DND-41 (cell line): ENCODE results near the gene FARP1.

Source experiments
- ATAC-seq: fragments of 200-7000 bp; cut with Tn5 transposase; 3 replicates; pipeline ENCODE4 v1.9.1; 2021; ENCODE audit warnings: low read depth; ENCODE audit not compliant: insufficient read depth
- DNase-seq: peaks from one replicate; pipeline ENCODE4 v3.0.0-alpha.2; 2020
- H2AFZ ChIP-seq: 2 replicates; pipeline ENCODE4 v1.6.0; 2012; ENCODE audit warnings: low read depth, low read length
- H3K27ac ChIP-seq: 2 replicates; pipeline ENCODE4 v1.5.1; 2012; ENCODE audit warnings: low read length, inconsistent platforms
- H3K27me3 ChIP-seq: fragments of 200-600 bp; sonication (generic); 2 replicates; pipeline ENCODE4 v1.6.0; 2012; ENCODE audit warnings: low read length, mild to moderate bottlenecking, inconsistent platforms; ENCODE audit not compliant: insufficient read depth, poor library complexity
- H3K36me3 ChIP-seq: 2 replicates; pipeline ENCODE4 v1.5.1; 2012; ENCODE audit warnings: low read length, inconsistent platforms; ENCODE audit not compliant: insufficient read depth
- H3K4me1 ChIP-seq: 2 replicates; pipeline ENCODE4 v1.5.1; 2012; ENCODE audit warnings: mild to moderate bottlenecking, low read length; ENCODE audit not compliant: insufficient read depth
- H3K4me2 ChIP-seq: 2 replicates; pipeline ENCODE4 v1.6.0; 2012; ENCODE audit warnings: mild to moderate bottlenecking, moderate library complexity, low read length, inconsistent platforms; ENCODE audit not compliant: insufficient read depth
- H3K4me3 ChIP-seq, 2 experiments: fragments of 200-600 bp in 1 of 2; shearing (Covaris generic) in 1 of 2; 2 replicates each; pipeline ENCODE4 v1.5.1; 2012 to 2016; ENCODE audit warnings: inconsistent platforms in 2 of 2, low read length in 2 of 2, mild to moderate bottlenecking in 2 of 2, low read depth in 1 of 2, moderate library complexity in 1 of 2
- H3K79me2 ChIP-seq: 2 replicates; pipeline ENCODE4 v1.6.0; 2012; ENCODE audit warnings: low read length, inconsistent platforms; ENCODE audit not compliant: insufficient read depth
- H3K9ac ChIP-seq: 2 replicates; pipeline ENCODE4 v1.6.0; 2012; ENCODE audit warnings: low read depth, mild to moderate bottlenecking, inconsistent platforms, low read length, moderate library complexity
- H3K9me3 ChIP-seq: 2 replicates; pipeline ENCODE4 v1.5.1; 2012; ENCODE audit warnings: low read length, moderate library complexity, mild to moderate bottlenecking, inconsistent platforms; ENCODE audit not compliant: insufficient read depth, severe bottlenecking
- H4K20me1 ChIP-seq: 2 replicates; pipeline ENCODE4 v1.6.0; 2012; ENCODE audit warnings: low read length; ENCODE audit not compliant: insufficient read depth
- CTCF ChIP-seq: IDR thresholded peaks from 2 replicates; pipeline ENCODE4 v1.5.1; 2012; ENCODE audit warnings: borderline replicate concordance, low read length, moderate library complexity, mild to moderate bottlenecking; ENCODE audit not compliant: poor library complexity, severe bottlenecking; ENCODE audit errors: extremely low read depth
- EZH2 ChIP-seq: IDR thresholded peaks from 3 replicates; pipeline ENCODE4 v1.6.1; 2012; ENCODE audit warnings: borderline replicate concordance, low read depth, mild to moderate bottlenecking, moderate library complexity, low read length, inconsistent platforms; ENCODE audit not compliant: severe bottlenecking

FARP1 gene

DNA sequence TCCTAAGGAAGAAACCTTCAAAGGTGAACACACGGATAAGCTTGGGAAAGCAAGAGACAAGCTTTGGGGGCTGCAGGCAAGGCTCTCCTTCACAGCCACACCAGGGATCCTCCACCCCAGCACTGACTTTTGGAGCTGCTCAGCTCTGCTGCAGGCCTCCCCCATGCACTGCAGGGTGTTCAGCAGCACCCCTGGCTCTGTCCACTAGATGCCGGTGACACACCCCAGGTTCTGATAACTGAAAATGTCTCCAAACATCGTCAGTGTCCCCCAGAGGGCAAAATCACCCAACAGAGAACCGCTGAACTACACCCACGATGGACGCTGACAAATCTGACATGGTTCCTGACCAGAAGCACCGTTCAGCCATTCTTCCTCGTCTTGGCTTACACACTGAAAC lies 343.5 kb downstream of the FARP1 start:
- H3K9ac ChIP-seq: no peak overlapping the region
- ATAC-seq (no peak), DNase-seq (no peak)
- H2AFZ ChIP-seq: no peak overlapping the region
- peaks cover 97% of the 10 kb centered on the region for H3K79me2 ChIP-seq
- peaks cover 88% of the 10 kb centered on the region for H4K20me1 ChIP-seq
- TF ChIP-seq EZH2 (no peak), CTCF (no peak)
- H3K4me1 ChIP-seq: no peaks in the 10 kb centered on the region; the same call in 1 of the 2 replicates
- no peaks in the 10 kb centered on the region for H3K27me3 ChIP-seq
- H3K27ac ChIP-seq: no peak overlapping the region; the same call in 1 of the 2 replicates
- peaks cover 17% of the 10 kb centered on the region for H3K36me3 ChIP-seq
- H3K4me3 ChIP-seq: no peak overlapping the region
- H3K4me2 ChIP-seq: no peak overlapping the region
- no peaks in the 10 kb centered on the region for H3K9me3 ChIP-seq

GRCh38 chr13:98487016-98487415 lies 344.1 kb downstream of the FARP1 start:
- Histone ChIP-seq H3K27me3 (no peaks in the 10 kb centered on the region), H4K20me1 (peaks cover 86% of the 10 kb centered on the region), H3K4me2 (no peak overlapping the region), H3K36me3 (peaks cover 12% of the 10 kb centered on the region; the same call in 1 of the 2 replicates), H2AFZ (no peak overlapping the region), H3K79me2 (peaks cover 99% of the 10 kb centered on the region), H3K4me3 (no peak overlapping the region), H3K27ac (no peak overlapping the region; the same call in 1 of the 2 replicates), H3K9me3 (no peaks in the 10 kb centered on the region), H3K9ac (no peak overlapping the region), H3K4me1 (no peaks in the 10 kb centered on the region; the same call in 1 of the 2 replicates)
- ATAC-seq (no peak), DNase-seq (no peak)
- TF ChIP-seq CTCF: no peak
- TF ChIP-seq EZH2: no peak

- Histone ChIP-seq H4K20me1 (peaks cover 89% of the 10 kb centered on the region), H3K79me2 (peaks cover 100% of the 10 kb centered on the region)
Measured at GRCh38 chr13:98487522-98487921, 344.6 kb downstream of the FARP1 start.

More at GRCh38 chr13:98487522-98487921, 344.6 kb downstream of the FARP1 start:
- Histone ChIP-seq H3K4me2 (no peak overlapping the region), H3K4me1 (no peaks in the 10 kb centered on the region; the same call in 1 of the 2 replicates), H3K27ac (no peak overlapping the region), H3K9ac (no peak overlapping the region), H3K4me3 (no peak overlapping the region), H2AFZ (no peak overlapping the region), H3K36me3 (peaks cover 10% of the 10 kb centered on the region; the same call in 1 of the 2 replicates), H3K27me3 (no peaks in the 10 kb centered on the region), H3K9me3 (no peaks in the 10 kb centered on the region)
- TF ChIP-seq CTCF (no peak), EZH2 (no peak)
- ATAC-seq (no peak), DNase-seq (no peak)
